Measurements from ENCODE around the gene TUBGCP3.

The TUBGCP3 gene

DNA sequence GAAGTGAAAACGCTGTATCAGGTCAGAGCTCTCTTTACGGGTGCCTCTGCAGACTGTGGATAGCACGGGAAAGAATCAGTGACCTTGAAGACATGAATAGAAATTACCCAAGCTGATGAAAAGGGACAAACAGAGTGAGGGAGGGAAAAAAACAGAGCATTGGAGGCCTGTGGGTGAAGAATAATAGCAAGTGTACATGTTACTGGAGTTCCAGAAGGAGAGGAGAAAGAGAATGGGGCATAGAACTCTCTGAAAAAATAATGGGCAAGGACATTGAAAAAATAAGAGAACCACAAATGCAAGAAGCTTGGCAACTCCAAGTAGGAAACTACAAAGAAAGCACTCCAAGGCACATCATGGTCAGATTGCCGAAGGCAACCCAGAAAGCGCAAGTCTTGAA, 125.5 kb downstream of the TUBGCP3 start:
- no peak for DNase-seq (ENCODE audit: low read depth, low spot score)

DNA sequence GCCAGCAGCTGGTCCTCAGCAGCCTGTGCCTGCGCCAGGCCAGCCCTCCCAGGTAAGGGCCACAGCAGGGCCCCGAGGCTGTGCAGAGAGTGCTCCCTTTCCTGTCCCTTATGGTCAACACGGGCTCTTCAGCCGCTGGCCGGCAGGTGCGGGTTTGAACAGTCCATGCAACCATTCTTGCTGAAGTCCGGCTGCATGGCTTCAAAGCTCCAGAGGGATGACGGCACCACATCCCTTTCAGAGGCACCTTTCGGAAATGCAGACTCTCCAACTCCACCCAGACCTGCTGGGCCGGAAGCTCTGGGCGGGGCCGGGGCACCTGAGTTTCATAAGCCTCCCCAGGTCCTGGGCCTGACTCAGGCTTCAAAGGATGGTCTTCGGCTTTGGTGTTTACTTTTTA, 130.5 kb downstream of the TUBGCP3 start:
- no peaks in the 10 kb centered on the region for H3K27me3 ChIP-seq (ENCODE audit: insufficient read depth, insufficient read length)
- TF ChIP-seq ZNF274 (IDR thresholded peaks at IDR 0.05; ENCODE audit: low read depth, low read length) (no peak), YY1 (IDR thresholded peaks at IDR 0.05; ENCODE audit: insufficient read depth, insufficient read length) (no peak), SUZ12 (IDR thresholded peaks at IDR 0.05; ENCODE audit: extremely low read depth, insufficient read depth, insufficient read length) (no peak)
- DNase-seq (ENCODE audit: low read depth, low spot score) = no peak
- no peaks in the 10 kb centered on the region for H3K36me3 ChIP-seq (ENCODE audit: insufficient read depth, insufficient read length, low read length)
- H3K9me3 ChIP-seq (ENCODE audit: insufficient read depth, low read length) = peaks cover 10% of the 10 kb centered on the region; the same call in 1 of the 2 replicates
- no peak overlapping the region for H3K9ac ChIP-seq (ENCODE audit: insufficient read length, low read depth)
- H3K4me1 ChIP-seq (ENCODE audit: insufficient read depth, insufficient read length) = no peaks in the 10 kb centered on the region
- no peak overlapping the region for H3K4me3 ChIP-seq (ENCODE audit: insufficient read length, low read depth)

More for the DNA sequence above, 125.5 kb downstream of the TUBGCP3 start:
- no peak overlapping the region for H3K9ac ChIP-seq (ENCODE audit: insufficient read length, low read depth)
- no peaks in the 10 kb centered on the region for H3K36me3 ChIP-seq (ENCODE audit: insufficient read depth, insufficient read length, low read length)
- peaks cover 11% of the 10 kb centered on the region; the same call in 1 of the 2 replicates for H3K9me3 ChIP-seq (ENCODE audit: insufficient read depth, low read length)
- TF ChIP-seq ZNF274 (IDR thresholded peaks at IDR 0.05; ENCODE audit: low read depth, low read length) (no peak), YY1 (IDR thresholded peaks at IDR 0.05; ENCODE audit: insufficient read depth, insufficient read length) (no peak), SUZ12 (IDR thresholded peaks at IDR 0.05; ENCODE audit: extremely low read depth, insufficient read depth, insufficient read length) (no peak)
- no peaks in the 10 kb centered on the region for H3K27me3 ChIP-seq (ENCODE audit: insufficient read depth, insufficient read length)
- no peak overlapping the region for H3K4me3 ChIP-seq (ENCODE audit: insufficient read length, low read depth)
- no peaks in the 10 kb centered on the region for H3K4me1 ChIP-seq (ENCODE audit: insufficient read depth, insufficient read length)

- H3K4me1 ChIP-seq (ENCODE audit: insufficient read depth, insufficient read length) = no peaks in the 10 kb centered on the region
- no peak overlapping the region for H3K4me3 ChIP-seq (ENCODE audit: insufficient read length, low read depth)
- TF ChIP-seq SUZ12 (IDR thresholded peaks at IDR 0.05; ENCODE audit: extremely low read depth, insufficient read depth, insufficient read length) = no peak
- no peak for TF ChIP-seq YY1 (IDR thresholded peaks at IDR 0.05; ENCODE audit: insufficient read depth, insufficient read length)
- TF ChIP-seq ZNF274 (IDR thresholded peaks at IDR 0.05; ENCODE audit: low read depth, low read length) = no peak
- H3K9me3 ChIP-seq (ENCODE audit: insufficient read depth, low read length) = peaks cover 6% of the 10 kb centered on the region; the same call in 1 of the 2 replicates
- no peak for DNase-seq (ENCODE audit: low read depth, low spot score)
- H3K9ac ChIP-seq (ENCODE audit: insufficient read length, low read depth) = no peak overlapping the region
- H3K27me3 ChIP-seq (ENCODE audit: insufficient read depth, insufficient read length) = no peaks in the 10 kb centered on the region
- H3K36me3 ChIP-seq (ENCODE audit: insufficient read depth, insufficient read length, low read length) = no peaks in the 10 kb centered on the region
Observed at GRCh38 chr13:112457081-112457480, 130.9 kb downstream of the TUBGCP3 start.

DNA sequence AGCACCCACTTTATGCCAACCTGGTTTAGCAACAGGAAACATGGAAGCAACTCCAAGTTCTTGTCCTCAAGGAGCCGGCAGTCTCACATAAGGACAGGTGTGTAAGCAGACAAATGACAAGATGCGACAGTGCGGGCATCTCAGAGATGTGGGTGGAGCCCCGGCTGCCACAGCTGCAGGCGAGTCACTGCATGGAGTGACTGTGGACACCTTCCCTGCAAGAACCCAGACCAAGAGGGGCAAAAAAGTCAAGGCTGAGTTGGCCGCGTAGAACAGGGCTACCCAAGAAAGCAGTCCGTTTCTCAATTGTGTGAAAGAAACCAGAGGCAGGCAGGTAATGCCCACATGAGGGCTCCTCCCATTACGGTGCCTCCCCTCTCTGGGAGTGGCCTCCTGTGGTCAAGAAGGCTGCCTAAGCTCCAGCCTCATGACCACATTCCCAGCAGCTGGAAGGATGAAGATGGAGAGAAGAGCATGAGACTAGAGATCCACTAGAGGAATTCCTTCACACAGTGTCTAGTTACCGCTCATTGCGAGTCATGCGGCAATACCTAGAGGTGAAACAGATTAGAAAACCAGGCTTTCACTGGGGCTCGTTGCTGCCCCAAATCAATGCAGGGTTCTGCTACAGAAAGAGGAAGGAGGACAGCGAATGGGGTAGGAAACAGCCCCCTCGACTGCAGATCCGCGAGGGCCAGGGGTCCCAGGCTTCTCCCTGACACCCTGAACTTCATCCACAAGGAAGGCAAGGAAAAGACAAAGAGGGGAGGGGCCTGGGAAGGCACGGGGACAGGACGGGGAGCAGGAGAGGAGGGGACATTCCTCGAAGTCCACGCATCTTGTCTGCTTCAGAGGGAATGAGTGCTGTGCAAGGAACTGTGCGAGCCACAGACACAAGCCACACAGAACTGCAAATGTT, 131.6 kb downstream of the TUBGCP3 start:
- Histone ChIP-seq H3K9ac (ENCODE audit: insufficient read length, low read depth) (no peak overlapping the region), H3K4me3 (ENCODE audit: insufficient read length, low read depth) (no peak overlapping the region), H3K36me3 (ENCODE audit: insufficient read depth, insufficient read length, low read length) (no peaks in the 10 kb centered on the region), H3K9me3 (ENCODE audit: insufficient read depth, low read length) (peaks cover 4% of the 10 kb centered on the region; the same call in 1 of the 2 replicates), H3K27me3 (ENCODE audit: insufficient read depth, insufficient read length) (no peaks in the 10 kb centered on the region), H3K4me1 (ENCODE audit: insufficient read depth, insufficient read length) (no peaks in the 10 kb centered on the region)
- no peak for DNase-seq (ENCODE audit: low read depth, low spot score)
- TF ChIP-seq ZNF274 (IDR thresholded peaks at IDR 0.05; ENCODE audit: low read depth, low read length) (no peak), YY1 (IDR thresholded peaks at IDR 0.05; ENCODE audit: insufficient read depth, insufficient read length) (no peak), SUZ12 (IDR thresholded peaks at IDR 0.05; ENCODE audit: extremely low read depth, insufficient read depth, insufficient read length) (no peak)

- Histone ChIP-seq H3K27me3 (ENCODE audit: insufficient read depth, insufficient read length) (no peaks in the 10 kb centered on the region), H3K4me3 (ENCODE audit: insufficient read length, low read depth) (no peak overlapping the region), H3K9me3 (ENCODE audit: insufficient read depth, low read length) (no peaks in the 10 kb centered on the region), H3K4me1 (ENCODE audit: insufficient read depth, insufficient read length) (no peaks in the 10 kb centered on the region), H3K9ac (ENCODE audit: insufficient read length, low read depth) (no peak overlapping the region), H3K36me3 (ENCODE audit: insufficient read depth, insufficient read length, low read length) (no peaks in the 10 kb centered on the region)
- no peak for TF ChIP-seq SUZ12 (IDR thresholded peaks at IDR 0.05; ENCODE audit: extremely low read depth, insufficient read depth, insufficient read length)
- no peak for TF ChIP-seq ZNF274 (IDR thresholded peaks at IDR 0.05; ENCODE audit: low read depth, low read length)
- no peak for TF ChIP-seq YY1 (IDR thresholded peaks at IDR 0.05; ENCODE audit: insufficient read depth, insufficient read length)
- no peak for DNase-seq (ENCODE audit: low read depth, low spot score)
Observed at GRCh38 chr13:112455476-112456059, 132.4 kb downstream of the TUBGCP3 start.

DNA sequence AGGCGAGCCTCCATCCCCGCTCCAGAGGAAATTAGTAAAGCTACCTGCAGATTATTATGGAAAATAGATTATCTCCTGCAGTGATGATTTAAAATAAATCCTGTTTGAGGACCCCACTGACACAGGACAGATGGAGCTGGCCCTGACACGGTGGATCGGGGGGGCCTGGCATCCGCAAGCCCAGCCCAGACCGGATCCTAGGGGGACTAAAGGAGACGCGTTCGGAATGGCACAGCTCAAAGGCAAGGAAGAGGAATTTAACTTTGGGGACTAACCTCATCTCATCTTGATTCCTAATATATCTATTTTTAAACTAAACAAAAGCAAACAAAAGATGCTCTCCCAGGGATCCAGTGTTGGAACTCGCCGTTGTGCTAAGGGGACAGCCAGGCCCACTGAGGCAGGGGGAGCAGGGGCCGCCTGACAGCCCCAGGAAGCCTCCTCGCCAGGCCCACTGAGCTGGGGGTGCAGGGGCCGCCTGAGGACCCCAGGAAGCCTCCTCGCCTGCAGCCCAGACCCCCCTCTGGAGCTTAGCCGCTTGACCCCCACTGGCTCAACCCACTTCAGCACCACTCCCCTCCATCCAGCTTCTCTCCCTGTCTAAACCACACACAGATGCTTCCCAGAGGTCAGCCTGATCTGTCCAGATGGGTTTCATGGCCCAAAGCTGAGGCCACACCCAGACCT, 133.2 kb downstream of the TUBGCP3 start:
- H3K36me3 ChIP-seq (ENCODE audit: insufficient read depth, insufficient read length, low read length) = no peaks in the 10 kb centered on the region
- no peak overlapping the region for H3K9ac ChIP-seq (ENCODE audit: insufficient read length, low read depth)
- no peaks in the 10 kb centered on the region for H3K9me3 ChIP-seq (ENCODE audit: insufficient read depth, low read length)
- H3K4me3 ChIP-seq (ENCODE audit: insufficient read length, low read depth) = no peak overlapping the region
- no peaks in the 10 kb centered on the region for H3K27me3 ChIP-seq (ENCODE audit: insufficient read depth, insufficient read length)
- no peak for TF ChIP-seq YY1 (IDR thresholded peaks at IDR 0.05; ENCODE audit: insufficient read depth, insufficient read length)
- TF ChIP-seq SUZ12 (IDR thresholded peaks at IDR 0.05; ENCODE audit: extremely low read depth, insufficient read depth, insufficient read length) = no peak
- TF ChIP-seq ZNF274 (IDR thresholded peaks at IDR 0.05; ENCODE audit: low read depth, low read length) = no peak
- no peaks in the 10 kb centered on the region for H3K4me1 ChIP-seq (ENCODE audit: insufficient read depth, insufficient read length)
- DNase-seq (ENCODE audit: low read depth, low spot score) = no peak
